Adrenal gland (tissue), 19 donors: ENCODE data around the gene HMMR. TPM values are rescaled to one million over a fixed set of nuclear protein-coding genes. Genes with fewer than 3 reads are reported as not detected.
"Not testable (repeated sequence)": the region's sequence is repeated elsewhere in the genome, so short reads cannot be mapped to it uniquely, and the experiment has no call there.

Source experiments
- DNase-seq, 7 donors: peaks; one replicate each; pipeline ENCODE4 v3.0.0-alpha.2; 2019 to 2020
- H3K27ac ChIP-seq, 5 donors: fragments of 200-600 bp; sonication (generic) in 4 of 5; 1 replicate in 3 of 5; 2 replicates in 2 of 5; pipeline versions ENCODE4 v1.5.1 to v1.8.0; 2016 to 2020; ENCODE audit warnings: mild to moderate bottlenecking in 1 of 5
- H3K27me3 ChIP-seq: fragments of 200-600 bp; 2 replicates; pipeline ENCODE4 v1.8.0; 2021
- H3K36me3 ChIP-seq, 2 donors: fragments of 200-600 bp; replicated peaks in 1 of 2; 1 replicate in 1 of 2; 2 replicates in 1 of 2; pipeline versions ENCODE4 v1.5.1 to v1.8.0; 2018 to 2022
- H3K4me1 ChIP-seq, 2 donors: fragments of 200-600 bp; replicated peaks in 1 of 2; 1 replicate in 1 of 2; 2 replicates in 1 of 2; pipeline versions ENCODE4 v1.5.1 to v1.8.0; 2018 to 2021
- H3K4me3 ChIP-seq, 4 donors: fragments of 200-600 bp; sonication (generic) in 3 of 4; one replicate each; pipeline ENCODE4 v1.5.1; 2016 to 2018
- H3K9me3 ChIP-seq, 3 donors: fragments of 200-600 bp; sonication (generic) in 1 of 3; replicated peaks in 1 of 3; 1 replicate in 2 of 3; 2 replicates in 1 of 3; pipeline versions ENCODE4 v1.5.1 to v1.8.0; 2016 to 2021
- POLR2A ChIP-seq, 2 donors: fragments of 450-650 bp; IDR thresholded peaks; one replicate each; pipeline ENCODE4 v1.6.1; 2017; ENCODE audit warnings: antibody characterized with exemption in 2 of 2, mild to moderate bottlenecking in 2 of 2, moderate library complexity in 1 of 2
- WGBS, 4 donors: extraction: QIAGEN DNeasy Blood & Tissue Kit in 2 of 4; methylation state at CpG; one replicate each; pipeline versions ENCODE4 v1.1.5 to v1.1.7; 2013 to 2017; 5-methylcytosine and 5-hydroxymethylcytosine counted together
- intact Hi-C, 2 donors: fragments of 100-400 bp; cut with DNase I; formaldehyde crosslinking; loops; one replicate each; pipeline versions ENCODE4 v1.14.1 to v1.15.0; 2022 to 2023
- long read RNA-seq, 10 donors: library from polyadenylated mRNA in 3 of 10; unstranded in 2 of 10; stranded (forward) in 1 of 10; transcript quantifications; one replicate each; pipeline ENCODE4 v2.0.0 and lab custom pipeline, GENCODE V29; 2021 to 2026
- polyA plus RNA-seq, 3 donors: library from polyadenylated mRNA; stranded (reverse); fragments of 200-250 nt in 2 of 3; fragments of 350-450 nt in 1 of 3; fragmentation: Illumina TruSeq in 1 of 3; extraction: RNeasy Lipid Tissue Mini Kit (QIAGEN cat#74804) in 1 of 3; gene quantifications; one replicate each; pipeline ENCODE4 v1.2.3, GENCODE V29; 2013 to 2014
- total RNA-seq, 9 donors: library from RNA; depleted of rRNA in 4 of 9; stranded (reverse); fragments of >200 nt in 4 of 9; fragments of 120-200 nt in 1 of 9; fragmentation: NEBNext Ultra II Directional in 1 of 9; extraction: Animal tissue kit (Norgen Biotek cat#: 25700) in 1 of 9; gene quantifications; one replicate each; pipeline versions ENCODE4 v1.1.0 to v1.2.4, GENCODE V29; 2013 to 2023
- TF ChIP-seq, protein P1 (sequence below), 6 experiments: fragments of 450-650 bp in 4 of 6; fragments of 200-600 bp in 2 of 6; sonication (generic) in 1 of 6; IDR thresholded peaks; 1 replicate in 5 of 6; 2 replicates in 1 of 6; pipeline versions ENCODE4 v1.5.1 to v1.8.0; 2016 to 2021; ENCODE audit warnings: antibody characterized with exemption in 6 of 6, mild to moderate bottlenecking in 2 of 6, moderate library complexity in 1 of 6
- donor health status: healthy with polysubstance abuse.
- donor health status: Bipolar disorder and iron deficiency.
- donor health status: DM: yes; HTN: yes; CAD: no.
- donor health status: DM: no; HTN: no; CAD: no.
- donor health status: DM: no; HTN: no; CAD: no.
- donor health status: DM: yes; HTN: yes; CAD: no.

Gene HMMR, protein sequence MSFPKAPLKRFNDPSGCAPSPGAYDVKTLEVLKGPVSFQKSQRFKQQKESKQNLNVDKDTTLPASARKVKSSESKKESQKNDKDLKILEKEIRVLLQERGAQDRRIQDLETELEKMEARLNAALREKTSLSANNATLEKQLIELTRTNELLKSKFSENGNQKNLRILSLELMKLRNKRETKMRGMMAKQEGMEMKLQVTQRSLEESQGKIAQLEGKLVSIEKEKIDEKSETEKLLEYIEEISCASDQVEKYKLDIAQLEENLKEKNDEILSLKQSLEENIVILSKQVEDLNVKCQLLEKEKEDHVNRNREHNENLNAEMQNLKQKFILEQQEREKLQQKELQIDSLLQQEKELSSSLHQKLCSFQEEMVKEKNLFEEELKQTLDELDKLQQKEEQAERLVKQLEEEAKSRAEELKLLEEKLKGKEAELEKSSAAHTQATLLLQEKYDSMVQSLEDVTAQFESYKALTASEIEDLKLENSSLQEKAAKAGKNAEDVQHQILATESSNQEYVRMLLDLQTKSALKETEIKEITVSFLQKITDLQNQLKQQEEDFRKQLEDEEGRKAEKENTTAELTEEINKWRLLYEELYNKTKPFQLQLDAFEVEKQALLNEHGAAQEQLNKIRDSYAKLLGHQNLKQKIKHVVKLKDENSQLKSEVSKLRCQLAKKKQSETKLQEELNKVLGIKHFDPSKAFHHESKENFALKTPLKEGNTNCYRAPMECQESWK
- total RNA-seq = 10 to 100 TPM in 1 of 9 donors, 1 to 10 TPM in 6, under 1 TPM in 1, not detected in 1; 0.95 to 10.3 (median 1.6) TPM
- polyA plus RNA-seq = 1 to 10 TPM in 1 of 3 donors, under 1 TPM in 2; 0.24 to 4.1 (median 0.32) TPM
- long read RNA-seq, donor 1, partial matches to known transcripts = 0 of 2 reads
- long read RNA-seq, donor 1, other reads (novel, unspliced or antisense) = 0 of 2 reads
- long read RNA-seq, donor 2 = 0 reads
- long read RNA-seq, donor 3, partial matches to known transcripts = 14 of 16 reads
- long read RNA-seq, donor 3, other reads (novel, unspliced or antisense) = 0 of 16 reads
- long read RNA-seq, donor 4, partial matches to known transcripts = 0 of 1 reads
- long read RNA-seq, donor 4, other reads (novel, unspliced or antisense) = 0 of 1 reads
- long read RNA-seq, donor 5, partial matches to known transcripts = 0 of 3 reads
- long read RNA-seq, donor 5, other reads (novel, unspliced or antisense) = 0 of 3 reads
- long read RNA-seq, donor 6, partial matches to known transcripts = 1 of 1 reads
- long read RNA-seq, donor 6, other reads (novel, unspliced or antisense) = 0 of 1 reads
- long read RNA-seq, donor 7 = 0 reads
- long read RNA-seq, donor 8, partial matches to known transcripts = 0 of 3 reads
- long read RNA-seq, donor 8, other reads (novel, unspliced or antisense) = 0 of 3 reads
- long read RNA-seq, donor 9, partial matches to known transcripts = 0 of 2 reads
- long read RNA-seq, donor 9, other reads (novel, unspliced or antisense) = 0 of 2 reads
- long read RNA-seq, donor 10 = 0 reads

DNA sequence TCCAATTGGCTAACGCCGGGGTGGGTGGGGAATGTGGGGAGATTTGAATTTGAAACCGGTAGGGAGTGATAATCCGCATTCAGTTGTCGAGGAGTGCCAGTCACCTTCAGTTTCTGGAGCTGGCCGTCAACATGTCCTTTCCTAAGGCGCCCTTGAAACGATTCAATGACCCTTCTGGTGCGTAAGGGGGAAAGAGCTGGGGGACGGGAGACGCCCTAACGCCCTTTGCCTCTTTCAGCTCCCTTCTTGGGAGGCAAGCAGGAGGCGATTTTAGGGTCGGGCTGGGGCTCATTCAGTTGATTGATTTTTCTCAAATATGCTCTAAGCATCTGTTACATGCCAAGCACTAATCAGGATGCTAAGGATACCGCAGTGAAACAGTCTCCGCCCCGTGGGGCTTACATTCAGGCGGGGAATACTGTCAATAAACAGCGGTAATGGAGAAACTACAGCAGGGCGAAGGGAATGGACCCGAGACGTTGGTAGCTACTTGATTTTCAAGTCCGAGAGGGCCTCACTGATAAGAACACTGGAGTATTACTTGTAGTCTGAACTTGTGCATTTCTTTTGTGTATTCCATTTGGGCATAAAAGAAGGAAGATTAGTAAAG, at the start of gene HMMR:
HMMR (plus strand) TSS at position 71 of the 610 bp plus-strand sequence; CDS start at position 132, 61 bp downstream.
- Histone ChIP-seq H3K27me3 (no peaks in the 10 kb centered on the region), H3K4me1 (peaks cover 16 to 38% of the 10 kb centered on the region in 2 donors), H3K36me3 (no peaks in the 10 kb centered on the region), H3K4me3 (peak within 1 kb of the TSS; percentile 4 to 73 (median 50)), H3K9me3 (no peaks in the 10 kb centered on the region), H3K27ac (peak within 1 kb of the TSS; percentile 89 to 98 (median 94))
- 1% methylated on average over 21 to 23 of the region's 23 CpGs for WGBS, 4 donors
- peak in 1 of 2 donors; percentile 1 for TF ChIP-seq POLR2A (IDR thresholded peaks at IDR 0.05)
- TF ChIP-seq, protein P1, sequence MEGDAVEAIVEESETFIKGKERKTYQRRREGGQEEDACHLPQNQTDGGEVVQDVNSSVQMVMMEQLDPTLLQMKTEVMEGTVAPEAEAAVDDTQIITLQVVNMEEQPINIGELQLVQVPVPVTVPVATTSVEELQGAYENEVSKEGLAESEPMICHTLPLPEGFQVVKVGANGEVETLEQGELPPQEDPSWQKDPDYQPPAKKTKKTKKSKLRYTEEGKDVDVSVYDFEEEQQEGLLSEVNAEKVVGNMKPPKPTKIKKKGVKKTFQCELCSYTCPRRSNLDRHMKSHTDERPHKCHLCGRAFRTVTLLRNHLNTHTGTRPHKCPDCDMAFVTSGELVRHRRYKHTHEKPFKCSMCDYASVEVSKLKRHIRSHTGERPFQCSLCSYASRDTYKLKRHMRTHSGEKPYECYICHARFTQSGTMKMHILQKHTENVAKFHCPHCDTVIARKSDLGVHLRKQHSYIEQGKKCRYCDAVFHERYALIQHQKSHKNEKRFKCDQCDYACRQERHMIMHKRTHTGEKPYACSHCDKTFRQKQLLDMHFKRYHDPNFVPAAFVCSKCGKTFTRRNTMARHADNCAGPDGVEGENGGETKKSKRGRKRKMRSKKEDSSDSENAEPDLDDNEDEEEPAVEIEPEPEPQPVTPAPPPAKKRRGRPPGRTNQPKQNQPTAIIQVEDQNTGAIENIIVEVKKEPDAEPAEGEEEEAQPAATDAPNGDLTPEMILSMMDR (IDR thresholded peaks at IDR 0.05) = no peak
- DNase-seq = no peak
- intact Hi-C loops = loop anchor here in 1 of 2 donors (5.0 kb wide), 1 partner anchor 47 kb away; the partner anchor contains the start of gene MAT2B

DNA sequence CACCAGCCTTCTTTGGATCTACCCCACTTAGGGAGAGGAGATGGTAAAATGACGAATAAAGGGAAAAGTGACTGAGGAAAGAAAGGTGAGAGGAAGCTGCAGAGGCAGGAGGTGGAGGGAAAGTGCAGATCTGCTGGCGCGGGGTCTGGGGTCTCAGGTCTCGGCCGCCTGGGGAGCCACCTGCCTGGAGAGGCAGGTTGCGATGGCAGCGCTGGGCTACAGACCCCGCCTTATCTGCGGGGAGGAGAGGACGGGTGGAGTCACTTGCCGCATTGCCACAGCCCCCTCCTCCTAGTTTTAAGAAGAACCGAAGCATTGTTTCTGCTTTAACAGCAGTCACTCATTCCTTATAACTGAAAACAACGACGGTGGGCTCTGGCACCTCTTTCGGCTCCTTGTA, 44.8 kb upstream of the HMMR start:
- H3K36me3 ChIP-seq, intact Hi-C loops, DNase-seq, H3K9me3 ChIP-seq, H3K4me3 ChIP-seq, H3K27ac ChIP-seq, H3K4me1 ChIP-seq: not testable (repeated sequence)
- WGBS, 4 donors = 19 to 32% (median 30%) methylated on average over 12 to 15 of the region's 15 CpGs
- H3K27me3 ChIP-seq = peaks cover 15% of the 10 kb centered on the region

DNA sequence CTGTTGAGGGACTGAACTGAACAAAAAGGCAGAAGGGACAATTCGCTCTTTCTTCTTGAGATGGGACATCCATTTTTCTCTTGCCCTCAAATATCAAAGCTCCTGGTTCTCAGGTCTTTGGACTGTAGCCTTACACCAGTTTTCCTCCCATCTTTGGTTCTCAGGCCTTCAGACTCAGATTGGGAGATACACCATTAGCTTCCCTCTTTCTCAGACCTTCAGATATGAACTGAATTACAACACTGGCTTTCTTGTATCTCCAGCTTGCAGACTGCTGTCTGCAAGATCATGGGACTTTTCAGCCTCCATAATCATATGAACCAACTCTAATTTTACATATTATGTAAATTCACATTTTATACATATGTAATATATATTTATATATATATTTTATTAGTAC, 35.6 kb upstream of the HMMR start:
- no peaks in the 10 kb centered on the region for H3K9me3 ChIP-seq
- H3K27me3 ChIP-seq = no peaks in the 10 kb centered on the region
- H3K4me3 ChIP-seq = no peak overlapping the region
- H3K36me3 ChIP-seq = no peaks in the 10 kb centered on the region
- no peaks in the 10 kb centered on the region for H3K4me1 ChIP-seq
- DNase-seq = no peak
- H3K27ac ChIP-seq = no peak overlapping the region
- WGBS, 4 donors = 90 to 95% (median 93%) methylated on average over 1 of the region's 1 CpG
- intact Hi-C loops = no loop called here
- TF ChIP-seq, protein P1 (IDR thresholded peaks at IDR 0.05) = no peak
- TF ChIP-seq POLR2A (IDR thresholded peaks at IDR 0.05) = no peak

DNA sequence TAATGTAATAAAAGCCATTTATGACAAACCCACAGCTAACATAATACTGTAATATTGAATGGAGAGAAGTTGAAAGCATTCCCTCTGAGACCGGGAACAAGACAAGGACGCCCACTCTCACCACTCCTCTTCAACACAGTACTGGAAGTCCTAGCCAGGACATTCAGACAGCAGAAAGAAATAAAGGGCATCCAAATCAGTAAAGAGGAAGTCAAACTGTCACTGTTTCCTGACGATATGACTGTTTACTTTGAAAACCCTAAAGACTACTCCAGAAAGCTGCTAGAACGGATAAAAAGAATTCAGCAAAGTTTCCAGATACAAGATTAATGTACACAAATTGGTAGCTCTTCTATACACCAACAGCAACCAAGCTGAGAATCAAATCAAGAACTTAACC, 34.3 kb upstream of the HMMR start:
- H3K4me1 ChIP-seq, H3K27me3 ChIP-seq, DNase-seq, H3K9me3 ChIP-seq, H3K36me3 ChIP-seq, H3K4me3 ChIP-seq, H3K27ac ChIP-seq, intact Hi-C loops: not testable (repeated sequence)
- 42 to 53% (median 47%) methylated on average over 4 of the region's 4 CpGs for WGBS, 4 donors
